ENCODE results near the gene GRXCR1.

The GRXCR1 gene

GRCh38 chr4:42871261-42871660 is 21.3 kb upstream of the GRXCR1 start:
- Histone ChIP-seq H3K36me3 (ENCODE audit: control insufficient read depth in 2 of 2, insufficient read depth in 1 of 2, low read length in 2 of 2) (no peaks in the 10 kb centered on the region), H3K9me3 (ENCODE audit: control insufficient read depth, insufficient read depth, low read depth, low read length) (no peaks in the 10 kb centered on the region), H3K27ac (ENCODE audit: extremely low read depth, low read depth, low read length) (no peak overlapping the region), H3K4me1 (ENCODE audit: control insufficient read depth, insufficient read depth, low read length) (no peaks in the 10 kb centered on the region), H3K4me3 (ENCODE audit: low read depth, low read length) (no peak overlapping the region)
- POLR2A ChIA-PET: no interaction called here
- TF ChIP-seq ZNF174 (tag by site-specific recombination; IDR thresholded peaks at IDR 0.05) (no peak), ZNF776 (tag by site-specific recombination; IDR thresholded peaks at IDR 0.05; ENCODE audit: borderline replicate concordance) (no peak), ZNF654 (tag by site-specific recombination; IDR thresholded peaks at IDR 0.05; ENCODE audit: low read depth) (no peak), BCL11B (tag by site-specific recombination; IDR thresholded peaks at IDR 0.05; ENCODE audit: low read depth) (no peak), KLF17 (tag by site-specific recombination; IDR thresholded peaks at IDR 0.05) (no peak), SCRT1 (tag by site-specific recombination; IDR thresholded peaks at IDR 0.05; ENCODE audit: borderline replicate concordance) (no peak), EGR2 (tag by site-specific recombination; IDR thresholded peaks at IDR 0.05; ENCODE audit: low read depth) (no peak), ZNF777 (tag by site-specific recombination; IDR thresholded peaks at IDR 0.05; ENCODE audit: borderline replicate concordance) (no peak), ZNF362 (tag by site-specific recombination; IDR thresholded peaks at IDR 0.05) (no peak)
- CTCF ChIA-PET: interaction anchor here (0.7 kb wide), 1 partner anchor 124 kb away, joined by 3 read pairs; no protein-coding TSS in a partner anchor

GRCh38 chr4:42871671-42872290 is 20.7 kb upstream of the GRXCR1 start:
- ChIA-PET CTCF (no interaction called here), POLR2A (no interaction called here)
- Histone ChIP-seq H3K4me1 (ENCODE audit: control insufficient read depth, insufficient read depth, low read length) (no peaks in the 10 kb centered on the region), H3K9me3 (ENCODE audit: control insufficient read depth, insufficient read depth, low read depth, low read length) (no peaks in the 10 kb centered on the region), H3K36me3 (ENCODE audit: control insufficient read depth in 2 of 2, insufficient read depth in 1 of 2, low read length in 2 of 2) (no peaks in the 10 kb centered on the region), H3K27ac (ENCODE audit: extremely low read depth, low read depth, low read length) (no peak overlapping the region), H3K4me3 (ENCODE audit: low read depth, low read length) (no peak overlapping the region)
- TF ChIP-seq ZNF223 (tag by site-specific recombination; IDR thresholded peaks at IDR 0.05) (no peak), MYNN (tag by site-specific recombination; IDR thresholded peaks at IDR 0.05; ENCODE audit: borderline replicate concordance) (no peak), ZNF658 (tag by site-specific recombination; IDR thresholded peaks at IDR 0.05) (no peak), ZNF132 (tag by site-specific recombination; IDR thresholded peaks at IDR 0.05; ENCODE audit: borderline replicate concordance) (no peak), HOXD13 (CRISPR knock-in tag; IDR thresholded peaks at IDR 0.05; ENCODE audit: borderline replicate concordance) (no peak), MZF1 (tag by site-specific recombination; IDR thresholded peaks at IDR 0.05; ENCODE audit: borderline replicate concordance) (no peak)
- TF ChIP-seq, protein P1, sequence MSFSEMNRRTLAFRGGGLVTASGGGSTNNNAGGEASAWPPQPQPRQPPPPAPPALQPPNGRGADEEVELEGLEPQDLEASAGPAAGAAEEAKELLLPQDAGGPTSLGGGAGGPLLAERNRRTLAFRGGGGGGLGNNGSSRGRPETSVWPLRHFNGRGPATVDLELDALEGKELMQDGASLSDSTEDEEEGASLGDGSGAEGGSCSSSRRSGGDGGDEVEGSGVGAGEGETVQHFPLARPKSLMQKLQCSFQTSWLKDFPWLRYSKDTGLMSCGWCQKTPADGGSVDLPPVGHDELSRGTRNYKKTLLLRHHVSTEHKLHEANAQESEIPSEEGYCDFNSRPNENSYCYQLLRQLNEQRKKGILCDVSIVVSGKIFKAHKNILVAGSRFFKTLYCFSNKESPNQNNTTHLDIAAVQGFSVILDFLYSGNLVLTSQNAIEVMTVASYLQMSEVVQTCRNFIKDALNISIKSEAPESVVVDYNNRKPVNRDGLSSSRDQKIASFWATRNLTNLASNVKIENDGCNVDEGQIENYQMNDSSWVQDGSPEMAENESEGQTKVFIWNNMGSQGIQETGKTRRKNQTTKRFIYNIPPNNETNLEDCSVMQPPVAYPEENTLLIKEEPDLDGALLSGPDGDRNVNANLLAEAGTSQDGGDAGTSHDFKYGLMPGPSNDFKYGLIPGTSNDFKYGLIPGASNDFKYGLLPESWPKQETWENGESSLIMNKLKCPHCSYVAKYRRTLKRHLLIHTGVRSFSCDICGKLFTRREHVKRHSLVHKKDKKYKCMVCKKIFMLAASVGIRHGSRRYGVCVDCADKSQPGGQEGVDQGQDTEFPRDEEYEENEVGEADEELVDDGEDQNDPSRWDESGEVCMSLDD (tag by site-specific recombination; IDR thresholded peaks at IDR 0.05): no peak

DNA sequence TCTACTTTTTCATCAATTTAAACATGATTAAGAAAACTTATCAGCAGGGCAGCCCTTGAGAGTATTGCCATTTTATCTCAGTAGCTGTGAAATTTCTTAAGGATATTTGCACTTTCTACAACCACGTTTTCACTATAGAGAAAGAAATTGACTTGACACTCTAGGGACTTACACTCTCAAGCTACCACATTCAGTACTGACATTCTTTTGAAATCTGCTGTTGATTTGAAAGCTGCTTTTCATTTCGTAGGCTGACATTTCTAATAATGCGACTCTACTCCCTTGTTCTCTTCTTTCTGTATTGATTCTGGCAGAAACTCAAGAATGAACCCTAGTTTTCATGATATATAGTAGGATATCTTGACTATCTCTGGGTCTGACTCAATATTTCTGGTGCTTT is 13.7 kb upstream of the GRXCR1 start:
- ChIA-PET POLR2A (no interaction called here), CTCF (interaction anchor here (0.7 kb wide), 1 partner anchor 507 kb away, joined by 3 read pairs; no protein-coding TSS in a partner anchor)
- H3K4me1 ChIP-seq (ENCODE audit: control insufficient read depth, insufficient read depth, low read length): no peaks in the 10 kb centered on the region
- no peak overlapping the region for H3K27ac ChIP-seq (ENCODE audit: extremely low read depth, low read depth, low read length)
- TF ChIP-seq ZSCAN18 (tag by site-specific recombination; IDR thresholded peaks at IDR 0.05): no peak
- no peaks in the 10 kb centered on the region for H3K36me3 ChIP-seq (ENCODE audit: control insufficient read depth in 2 of 2, insufficient read depth in 1 of 2, low read length in 2 of 2)
- no peak overlapping the region for H3K4me3 ChIP-seq (ENCODE audit: low read depth, low read length)
- no peaks in the 10 kb centered on the region for H3K9me3 ChIP-seq (ENCODE audit: control insufficient read depth, insufficient read depth, low read depth, low read length)

Measured in HEK293 (cell line).